Right hindlimb (tissue), 1 donor: Measurements from ENCODE around the gene IFI27.
"Not testable (repeated sequence)": the region's sequence is repeated elsewhere in the genome, so short reads cannot be mapped to it uniquely, and the experiment has no call there.

Source experiments
- DNase-seq: peaks from one replicate; pipeline ENCODE4 v3.0.0-alpha.2; 2018

The IFI27 gene

GRCh38 chr14:94110552-94111181 lies at the start of gene IFI27:
IFI27 (plus strand) TSS chr14:94110736.
- no peak for DNase-seq

GRCh38 chr14:94062344-94062940 lies 48.1 kb upstream of the IFI27 start:
- DNase-seq: no peak

GRCh38 chr14:94066089-94066676 lies 44.4 kb upstream of the IFI27 start:
- no peak for DNase-seq

- not testable (repeated sequence) for DNase-seq
These were observed 38.5 kb upstream of the IFI27 start for GRCh38 chr14:94072076-94072475.

GRCh38 chr14:94074534-94074933 lies 36.0 kb upstream of the IFI27 start:
- DNase-seq: no peak

- DNase-seq: no peak
These were observed 35.5 kb upstream of the IFI27 start for GRCh38 chr14:94075008-94075407.

GRCh38 chr14:94077111-94077821 lies 33.3 kb upstream of the IFI27 start:
- no peak for DNase-seq

GRCh38 chr14:94077823-94078222 lies 32.7 kb upstream of the IFI27 start:
- no peak for DNase-seq

GRCh38 chr14:94079891-94080620 lies 30.5 kb upstream of the IFI27 start:
- peak; percentile 49 for DNase-seq

- peak; percentile 97 for DNase-seq
These were observed 29.7 kb upstream of the IFI27 start, which contains the start of the genes DDX24 and IFI27L1 for GRCh38 chr14:94080621-94081385. DDX24 (minus strand) TSS chr14:94081202; CDS start chr14:94079742, 1,460 bp downstream. IFI27L1 (plus strand) TSS chr14:94081310; CDS start chr14:94096938, 15,628 bp downstream.

GRCh38 chr14:94081386-94081820 lies 29.1 kb upstream of the IFI27 start:
- DNase-seq: no peak

- DNase-seq: no peak
These were observed 22.6 kb upstream of the IFI27 start for GRCh38 chr14:94087891-94088290.

GRCh38 chr14:94088516-94088915 lies 22.0 kb upstream of the IFI27 start:
- no peak for DNase-seq

GRCh38 chr14:94089479-94089878 lies 21.1 kb upstream of the IFI27 start:
- no peak for DNase-seq

- no peak for DNase-seq
These were observed 17.1 kb upstream of the IFI27 start for GRCh38 chr14:94093418-94093817.

- DNase-seq: no peak
These were observed 13.4 kb upstream of the IFI27 start for GRCh38 chr14:94097091-94097490.

GRCh38 chr14:94098326-94098992 lies 12.1 kb upstream of the IFI27 start:
- DNase-seq: no peak

- DNase-seq: no peak
These were observed 11.5 kb upstream of the IFI27 start for GRCh38 chr14:94099006-94099405.

GRCh38 chr14:94100847-94101246 lies 9.7 kb upstream of the IFI27 start:
- no peak for DNase-seq

- no peak for DNase-seq
These were observed 8.8 kb upstream of the IFI27 start for GRCh38 chr14:94101748-94102147.

- no peak for DNase-seq
These were observed 7.6 kb upstream of the IFI27 start for GRCh38 chr14:94102768-94103482.
